ENCODE measurements around the gene HOXA7. TPM values are rescaled to one million over a fixed set of nuclear protein-coding genes. Genes with fewer than 3 reads are reported as not detected.

The HOXA7 gene
- total and polyA plus RNA-seq, 2 donors (not counting 3 experiments of a cell fraction or from before 2014, with no cell fraction given) = 18.1 to 18.5 TPM

GRCh38 chr7:27193335-27194001 lies 37.0 kb upstream of the HOXA7 start:
- no TSS peak for BruUV-seq (replicated peaks)

More at GRCh38 chr7:27193335-27194001, 37.0 kb upstream of the HOXA7 start:
- peak overlapping the region; percentile 58 for H2AFZ ChIP-seq (ENCODE audit: low read depth, low read length)
- intact Hi-C loops (cut with micrococcal nuclease) (no loop called here), dilution Hi-C loops (cut with MboI; ENCODE audit: extremely low pct_ligation_motif_present, low sequenced_read_pairs) (no loop called here)
- H3K4me1 ChIP-seq (ENCODE audit: control insufficient read depth, extremely low read depth, insufficient read depth, low read length) = peaks cover 20% of the 10 kb centered on the region
- peaks cover 36 to 55% of the 10 kb centered on the region in 2 experiments for H3K27me3 ChIP-seq (ENCODE audit: control insufficient read depth in 2 of 2, insufficient read depth in 2 of 2, low read length in 2 of 2)
- H3K36me3 ChIP-seq (ENCODE audit: control insufficient read depth in 2 of 2, extremely low read depth in 1 of 2, insufficient read depth in 2 of 2, low read length in 2 of 2) = no peaks in the 10 kb centered on the region
- H3K4me2 ChIP-seq (ENCODE audit: insufficient read depth, low read length) = peak overlapping the region; percentile 46
- CTCF ChIA-PET = interaction anchor here (1.1 to 1.8 kb wide), 5 partner anchors 14 to 900 kb away, joined by 3 to 7 read pairs (median 6); no protein-coding TSS in a partner anchor
- H3K9me3 ChIP-seq (replicated peaks; ENCODE audit: control insufficient read depth, insufficient read depth, low read length) = no peaks in the 10 kb centered on the region
- H3K79me2 ChIP-seq (ENCODE audit: control insufficient read depth, insufficient read depth, low read length) = no peaks in the 10 kb centered on the region
- POLR2A ChIA-PET = no interaction called here
- H3K9ac ChIP-seq (replicated peaks; ENCODE audit: extremely low read depth, insufficient read depth, low read length) = no peak overlapping the region
- no peaks in the 10 kb centered on the region for H4K20me1 ChIP-seq (replicated peaks; ENCODE audit: control insufficient read depth, extremely low read depth, insufficient read depth, low read length)
- H3K9me1 ChIP-seq (replicated peaks; ENCODE audit: control insufficient read depth, extremely low read depth, insufficient read depth, low read length) = no peaks in the 10 kb centered on the region
- no peak for DNase-seq (ENCODE audit: low read depth, low spot score)
- H3K4me3 ChIP-seq (replicated peaks in 1 of 3; ENCODE audit: insufficient read depth in 1 of 3, low read depth in 1 of 3, low read length in 3 of 3) = no peak overlapping the region
- no peak overlapping the region for H3K27ac ChIP-seq (ENCODE audit: insufficient read depth, low read depth, low read length)
- FAIRE-seq = no peak
- TF ChIP-seq POLR2AphosphoS5 (IDR thresholded peaks at IDR 0.05; ENCODE audit: insufficient read depth, low read depth, low read length) (no peak), CTCF (IDR thresholded peaks at IDR 0.05; ENCODE audit: extremely low read depth in 1 of 2, insufficient read depth in 1 of 2, low read depth in 1 of 2, low read length in 2 of 2) (no peak), MYC (IDR thresholded peaks at IDR 0.05; ENCODE audit: low read depth, low read length) (no peak), JUN (IDR thresholded peaks at IDR 0.05; ENCODE audit: borderline replicate concordance, insufficient read depth, insufficient read length, low read depth) (no peak), EZH2 (IDR thresholded peaks at IDR 0.05; ENCODE audit: borderline replicate concordance, low read depth, low read length, severe bottlenecking) (no peak), GATA2 (IDR thresholded peaks at IDR 0.05; ENCODE audit: insufficient read depth, insufficient read length, low read depth, low read length) (no peak), POLR2A (IDR thresholded peaks at IDR 0.05; ENCODE audit: low read depth, low read length) (no peak), FOS (IDR thresholded peaks at IDR 0.05; ENCODE audit: borderline replicate concordance, insufficient read depth, low read length) (no peak)
- TF ChIP-seq, protein P1, sequence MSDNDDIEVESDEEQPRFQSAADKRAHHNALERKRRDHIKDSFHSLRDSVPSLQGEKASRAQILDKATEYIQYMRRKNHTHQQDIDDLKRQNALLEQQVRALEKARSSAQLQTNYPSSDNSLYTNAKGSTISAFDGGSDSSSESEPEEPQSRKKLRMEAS (IDR thresholded peaks at IDR 0.05; ENCODE audit: insufficient read depth, insufficient read length) = no peak
